AML-193 (cell line): ENCODE measurements around the gene SPC25.
"Not testable (repeated sequence)": the region's sequence is repeated elsewhere in the genome, so short reads cannot be mapped to it uniquely, and the experiment has no call there.

Experiments used
- DNase-seq, 2 experiments: peaks; one replicate each; lab custom pipeline; 2025; lab: John Stamatoyannopoulos, UW

Gene SPC25

DNA sequence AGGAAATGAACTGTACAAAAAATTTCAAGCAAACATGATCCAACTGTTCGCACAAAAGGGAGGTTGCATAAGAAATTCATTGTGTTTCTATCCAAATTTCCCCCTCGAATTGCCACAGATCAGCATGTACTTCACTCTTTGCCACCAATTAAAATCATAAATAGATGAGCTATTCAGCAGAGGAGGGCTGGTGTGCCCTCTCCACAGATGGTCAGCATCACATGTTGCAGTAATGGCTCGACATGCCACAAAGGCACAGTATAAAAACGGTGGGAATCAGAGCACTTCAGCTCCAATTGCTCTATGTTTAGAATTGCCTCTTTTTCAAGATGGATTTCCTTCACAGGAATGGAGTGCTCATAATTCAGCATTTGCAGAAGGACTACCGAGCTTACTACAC is 10.8 kb upstream of the SPC25 start, which contains the start of gene G6PC2:
TSS of gene G6PC2 (plus strand) at position 289 of the 400 bp plus-strand sequence. CDS start at position 330, 41 bp downstream.
- no peak for DNase-seq

DNA sequence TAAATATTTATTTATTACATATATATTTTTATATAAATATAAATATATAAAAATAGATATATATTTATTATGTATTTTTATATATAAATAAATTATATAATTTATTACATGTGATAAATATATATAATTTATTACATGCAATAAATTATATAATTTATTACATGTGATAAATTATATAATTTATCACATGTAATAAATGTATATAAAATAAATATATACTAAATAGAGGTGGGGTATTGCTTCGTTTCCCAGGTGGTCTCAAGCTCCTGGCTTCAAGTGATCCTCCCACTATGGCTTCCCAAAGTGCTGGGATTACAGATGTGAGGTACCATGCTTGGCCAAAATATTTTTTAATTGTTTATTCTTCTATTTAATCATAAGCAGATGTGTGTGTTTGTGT is 7.2 kb upstream of the SPC25 start:
- no peak for DNase-seq

DNA sequence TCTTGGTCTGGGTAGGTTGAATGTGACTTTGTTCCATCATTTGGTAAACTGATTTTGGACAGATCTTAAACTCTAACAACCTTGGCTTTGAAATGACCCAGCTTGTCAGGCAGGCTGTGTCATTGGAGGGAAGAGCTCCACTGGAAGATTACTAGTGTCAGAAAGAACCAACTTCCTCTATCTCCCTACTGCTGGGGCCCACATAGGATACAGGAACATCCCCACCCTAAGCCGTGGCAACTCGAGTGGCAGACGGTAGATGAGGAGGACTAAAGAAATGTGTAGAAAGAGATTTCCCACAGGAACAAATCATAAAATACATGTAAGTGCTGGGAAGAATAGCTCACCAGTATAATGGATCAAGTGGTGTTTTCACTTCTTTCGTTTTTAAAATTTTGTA is 6.6 kb upstream of the SPC25 start:
- DNase-seq, result no peak

GRCh38 chr2:168895771-168896170 is 5.5 kb upstream of the SPC25 start:
- DNase-seq, result no peak

DNA sequence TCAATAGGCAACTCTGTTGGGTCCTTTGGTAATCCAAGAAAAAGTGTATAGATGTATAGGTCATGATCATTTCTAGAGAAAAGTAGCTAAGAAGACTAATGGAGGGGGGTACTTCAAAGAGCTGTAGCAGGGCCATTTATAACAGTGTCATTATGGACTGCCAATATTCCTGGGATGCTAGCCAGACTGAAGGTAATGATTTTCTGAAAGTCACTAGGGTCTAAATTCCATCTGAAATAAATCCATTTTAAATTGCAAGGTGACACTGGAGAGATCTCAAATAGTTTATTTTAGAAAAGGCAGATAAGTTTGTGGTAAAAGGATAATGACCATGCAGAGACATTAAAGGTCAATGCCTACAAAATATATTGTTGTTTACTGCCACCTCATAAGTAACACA is 4.5 kb upstream of the SPC25 start:
- no peak for DNase-seq

GRCh38 chr2:168894101-168894500 is 3.9 kb upstream of the SPC25 start:
- DNase-seq, result no peak

DNA sequence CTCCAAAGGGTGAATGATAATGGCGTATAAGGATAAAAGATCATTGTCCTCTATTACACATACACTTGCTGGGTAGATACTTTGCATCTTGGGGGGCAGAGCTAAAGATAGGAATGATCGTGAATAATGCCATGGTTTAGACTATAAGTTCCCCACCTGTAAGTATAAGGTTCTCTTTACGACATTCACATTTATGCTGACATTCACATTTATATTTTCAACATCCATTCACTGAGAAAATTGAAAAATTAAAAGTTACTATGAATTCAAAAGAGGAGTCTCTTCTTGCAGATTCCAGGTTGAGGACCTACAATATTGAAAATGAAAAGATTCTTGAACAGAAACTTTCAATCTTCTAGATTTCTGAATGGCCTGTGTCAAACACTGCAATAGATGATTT is 2.1 kb upstream of the SPC25 start:
- DNase-seq, result no peak

GRCh38 chr2:168889635-168890005 is 610 bp downstream of the SPC25 start:
- DNase-seq, result no peak

DNA sequence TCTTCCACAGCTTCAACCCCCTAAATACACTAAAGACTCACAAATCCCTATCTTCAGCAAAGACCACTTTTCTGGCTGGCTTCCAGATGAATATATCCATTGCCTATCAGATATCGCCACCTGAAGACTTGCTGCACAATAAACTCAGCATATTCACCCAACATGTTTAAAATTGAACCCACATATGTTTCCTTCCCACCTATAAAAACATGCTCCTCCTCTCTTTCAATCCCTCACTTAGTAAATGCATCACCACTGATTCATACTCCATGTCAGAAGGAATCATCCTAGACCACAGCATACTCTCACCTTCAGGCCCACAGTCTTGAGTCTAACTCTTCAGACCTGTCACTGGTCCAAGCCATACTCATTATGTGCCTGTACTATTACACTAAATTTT is 5.3 kb downstream of the SPC25 start:
- DNase-seq, result no peak

GRCh38 chr2:168882163-168882562 is 8.1 kb downstream of the SPC25 start:
- not testable (repeated sequence) for DNase-seq

DNA sequence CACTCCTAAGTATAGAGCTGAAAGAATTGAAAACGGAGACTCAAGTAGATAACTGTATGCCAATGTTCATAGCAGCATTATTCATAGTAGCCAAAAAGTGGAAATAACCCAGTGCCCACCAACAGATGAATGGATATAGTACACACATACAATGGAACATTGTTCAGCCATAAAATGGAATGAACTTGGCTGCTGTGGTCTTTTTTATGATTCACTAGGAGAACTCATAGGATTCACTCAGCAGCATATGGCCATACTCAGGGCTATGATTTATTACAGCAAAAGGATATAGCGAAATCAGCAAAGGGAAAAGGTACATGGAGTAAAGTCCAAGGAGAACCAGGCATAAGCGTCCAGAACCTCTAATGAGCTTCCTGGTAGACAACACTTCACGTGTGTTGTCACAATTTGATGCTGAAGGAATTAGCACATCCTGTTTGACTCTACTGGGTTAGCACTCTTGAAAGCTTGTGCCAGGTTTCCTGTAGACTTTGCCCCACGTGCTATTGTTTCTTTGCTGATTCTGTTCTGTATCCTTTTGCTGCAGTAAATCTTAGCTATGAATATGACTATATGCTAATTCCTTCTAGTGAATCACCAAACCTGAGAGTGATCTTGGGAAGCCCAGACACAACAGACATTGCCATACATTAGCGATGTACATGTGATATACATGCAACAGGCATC is 15.7 kb downstream of the SPC25 start:
- DNase-seq, result no peak

- not testable (repeated sequence) for DNase-seq
These were observed 19.4 kb downstream of the SPC25 start for GRCh38 chr2:168870824-168871223.

- DNase-seq, result not testable (repeated sequence)
These were observed 19.9 kb downstream of the SPC25 start for GRCh38 chr2:168870369-168870768.

DNA sequence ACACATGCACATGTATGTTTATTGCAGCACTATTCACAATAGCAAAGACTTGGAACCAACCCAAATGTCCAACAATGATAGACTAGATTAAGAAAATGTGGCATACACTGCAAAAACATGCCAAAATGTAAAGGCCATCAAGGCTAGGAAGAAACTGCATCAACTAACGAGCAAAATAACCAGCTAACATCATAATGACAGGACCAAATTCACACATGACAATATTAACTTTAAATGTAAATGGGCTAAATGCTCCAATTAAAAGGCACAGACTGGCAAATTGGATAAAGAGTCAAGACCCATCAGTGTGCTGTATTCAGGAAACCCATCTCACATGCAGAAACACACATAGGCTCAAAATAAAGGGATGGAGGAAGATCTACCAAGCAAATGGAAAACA is 23.1 kb downstream of the SPC25 start:
- DNase-seq, result not testable (repeated sequence)

GRCh38 chr2:168858146-168858545 is 32.1 kb downstream of the SPC25 start:
- no peak for DNase-seq

GRCh38 chr2:168855601-168856000 is 34.6 kb downstream of the SPC25 start:
- no peak for DNase-seq

DNA sequence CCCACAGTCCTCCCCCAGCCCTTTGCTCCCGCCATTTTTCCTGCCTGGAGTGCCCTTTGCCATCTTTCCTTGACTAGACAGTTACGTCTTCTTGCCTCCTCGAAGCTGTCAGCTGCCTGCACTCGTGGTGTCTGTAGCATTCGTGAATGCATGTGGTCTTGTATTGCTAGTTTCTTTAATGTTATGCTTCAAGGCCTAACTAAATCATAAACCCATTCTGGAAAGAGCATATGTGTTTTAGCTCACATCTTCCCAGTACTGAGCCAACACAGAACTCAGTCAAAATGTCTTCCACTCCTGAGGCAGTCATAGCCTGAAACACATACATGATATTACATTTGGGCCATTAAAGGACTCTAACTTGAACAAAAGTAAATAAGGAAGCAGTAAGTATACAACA is 35.6 kb downstream of the SPC25 start:
- DNase-seq, result no peak

DNA sequence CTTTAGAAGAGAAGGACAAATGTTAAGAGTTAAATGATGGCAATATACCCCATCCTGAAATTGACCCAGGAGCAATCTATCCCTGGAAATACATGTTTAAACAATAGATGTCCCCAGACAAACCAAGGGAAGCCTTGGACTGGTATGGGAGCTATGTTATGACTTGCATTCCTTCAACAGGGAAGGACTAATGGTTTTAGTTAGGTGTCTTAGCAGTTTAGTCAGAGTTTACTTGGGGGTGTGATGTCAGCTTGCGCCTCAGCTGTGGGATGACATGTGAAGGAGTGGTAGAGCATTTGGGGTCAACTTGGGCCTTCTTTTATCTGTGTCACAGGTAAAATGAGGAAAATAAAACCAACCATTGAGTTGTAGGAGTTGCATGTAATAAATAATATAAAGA is 36.8 kb downstream of the SPC25 start:
- no peak for DNase-seq

DNA sequence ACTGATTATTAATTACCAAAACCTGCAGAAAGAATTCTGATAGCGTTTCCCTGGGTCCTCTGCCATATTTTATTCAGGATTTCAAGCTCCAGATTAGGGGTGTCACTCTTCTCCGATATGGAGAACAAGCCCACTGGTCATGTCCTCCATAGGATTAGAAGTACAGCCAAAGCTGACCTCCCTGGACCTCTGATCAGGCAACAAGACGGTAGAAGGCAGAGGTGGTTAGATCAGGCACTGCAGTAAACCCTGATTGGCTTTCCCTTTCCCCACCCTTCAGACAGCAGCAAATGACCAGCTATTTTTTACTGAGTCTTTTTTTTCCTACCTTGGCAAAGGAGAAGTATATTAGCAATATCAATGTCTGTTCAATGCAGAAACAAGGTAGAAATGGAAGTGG is 37.7 kb downstream of the SPC25 start:
- DNase-seq, result no peak

GRCh38 chr2:168851674-168852320 is 38.4 kb downstream of the SPC25 start:
- no peak for DNase-seq

- no peak for DNase-seq
These were observed 39.4 kb downstream of the SPC25 start for GRCh38 chr2:168850846-168851245.

- no peak for DNase-seq
These were observed 40.6 kb downstream of the SPC25 start for GRCh38 chr2:168849610-168850009.

DNA sequence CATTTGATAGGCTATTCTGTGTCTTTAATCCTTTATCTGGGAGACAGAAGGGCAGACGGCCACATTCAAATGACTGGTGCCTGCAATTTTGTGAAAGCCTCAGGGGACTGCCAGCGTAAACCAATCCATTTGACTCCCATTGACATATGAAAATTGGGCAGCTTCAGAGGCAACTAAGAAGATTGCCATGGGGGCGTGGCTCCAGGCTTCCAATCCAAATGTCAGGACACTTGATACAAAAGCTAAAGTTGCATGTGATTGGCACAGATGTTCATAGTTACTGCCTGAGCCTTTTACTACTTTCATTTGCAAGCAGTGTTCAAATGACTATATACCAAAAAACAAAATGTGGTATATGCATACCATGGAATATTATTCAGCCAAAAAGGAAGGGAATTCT is 42.0 kb downstream of the SPC25 start:
- DNase-seq, result no peak

- no peak for DNase-seq
These were observed 47.0 kb downstream of the SPC25 start for GRCh38 chr2:168843253-168843652.
